Mucosa of gallbladder (tissue), 1 donor: Measurements from ENCODE around the gene HCK. TPM values are rescaled to one million over a fixed set of nuclear protein-coding genes. Genes with fewer than 3 reads are reported as not detected.

ENCODE experiments used
- DNase-seq: peaks from one replicate; pipeline ENCODE4 v3.0.0-alpha.2; 2020; ENCODE audit warnings: low spot score
- total RNA-seq: library from RNA; stranded (reverse); gene quantifications from one replicate; pipeline ENCODE4 v1.2.1, GENCODE V29; 2021
- donor health status: DM: no; HTN: no; CAD: no.

The HCK gene
- total RNA-seq = 11.7 TPM

DNA sequence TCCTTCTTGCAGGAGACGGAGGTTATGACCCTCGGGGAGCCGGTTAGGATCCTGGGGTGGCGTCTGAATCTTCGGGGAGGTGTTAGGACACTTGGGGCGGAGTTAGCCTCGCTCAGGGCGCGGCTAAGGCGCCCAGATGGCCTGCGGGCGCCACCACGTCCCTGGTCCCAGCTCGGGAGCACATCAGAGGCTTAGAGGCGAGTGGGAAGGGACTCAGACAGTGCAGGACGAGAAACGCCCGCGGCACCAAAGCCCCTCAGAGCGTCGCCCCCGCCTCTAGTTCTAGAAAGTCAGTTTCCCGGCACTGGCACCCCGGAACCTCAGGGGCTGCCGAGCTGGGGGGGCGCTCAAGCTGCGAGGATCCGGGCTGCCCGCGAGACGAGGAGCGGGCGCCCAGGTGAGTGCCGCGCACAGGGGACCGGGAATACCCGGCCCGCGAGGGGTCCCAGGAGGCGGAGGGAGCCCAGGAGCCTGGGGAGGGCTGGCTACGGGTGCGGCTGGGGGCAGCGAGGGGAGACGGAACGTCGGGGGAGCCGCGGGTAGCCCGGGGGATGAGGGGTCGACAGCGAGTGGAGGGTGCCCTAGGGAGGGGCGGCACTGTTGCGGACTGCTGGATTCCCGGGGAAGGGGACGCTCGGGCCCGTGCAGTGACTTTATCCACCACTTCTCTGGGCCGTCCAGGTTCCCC is at the start of gene HCK:
HCK (plus strand) TSS at position 153 of the 688 bp plus-strand sequence.
- no peak for DNase-seq

DNA sequence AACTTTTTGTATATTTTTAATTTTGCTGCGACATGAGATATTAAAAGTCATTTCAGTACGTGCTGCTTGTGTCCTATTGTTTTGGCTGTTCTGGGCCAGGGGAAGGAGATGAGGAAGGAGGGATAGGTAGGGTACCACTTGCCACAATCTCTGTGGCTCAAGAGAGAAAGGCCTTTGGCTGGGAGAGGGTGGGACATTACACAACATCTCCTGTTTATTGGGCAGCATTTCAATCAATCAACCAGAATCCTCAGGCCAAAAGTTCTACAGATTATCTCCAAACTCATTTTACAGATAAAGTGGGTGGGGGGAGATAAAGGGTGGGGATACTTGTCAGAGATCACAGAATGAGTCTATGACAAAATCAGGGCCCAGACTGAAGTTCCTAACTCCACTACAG is 48.7 kb upstream of the HCK start:
- no peak for DNase-seq

DNA sequence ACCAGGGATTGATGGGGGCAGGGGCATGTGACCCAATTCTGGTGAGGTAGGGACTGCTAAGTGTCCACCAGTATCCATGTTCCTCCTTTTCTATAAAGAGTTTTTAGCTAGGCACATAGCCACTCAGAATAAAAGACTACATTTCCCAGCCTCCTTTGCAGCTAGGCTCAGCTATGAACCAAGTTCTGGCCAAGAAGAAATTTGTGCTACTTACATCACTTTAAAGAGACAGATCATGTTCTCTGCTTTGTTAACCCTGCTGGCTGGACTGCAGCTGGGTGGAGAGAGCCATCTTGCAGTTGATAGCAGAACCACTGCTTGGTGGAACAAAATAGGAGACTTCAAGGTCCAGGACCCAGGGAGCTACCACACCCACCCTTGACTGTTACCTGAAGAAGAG is 47.1 kb upstream of the HCK start:
- no peak for DNase-seq

DNA sequence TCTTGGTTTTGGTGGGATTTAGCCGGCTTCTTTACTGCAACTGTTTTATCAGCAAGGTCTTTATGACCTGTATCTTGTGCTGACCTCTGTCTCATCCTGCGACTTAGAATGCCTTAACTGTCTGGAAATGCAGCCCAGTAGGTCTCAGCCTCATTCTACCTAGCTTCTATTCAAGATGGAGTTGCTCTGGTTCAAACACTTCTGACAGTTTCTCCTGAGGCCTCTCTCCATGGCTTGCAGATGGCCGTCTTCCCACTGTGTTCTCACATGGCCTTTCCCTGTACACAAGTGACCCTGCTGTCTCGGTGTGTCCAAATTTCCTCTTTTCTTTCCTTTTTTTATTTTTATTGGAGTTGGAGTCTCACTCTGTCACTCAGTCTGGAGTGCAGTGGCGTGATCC is 46.0 kb upstream of the HCK start:
- DNase-seq = no peak

DNA sequence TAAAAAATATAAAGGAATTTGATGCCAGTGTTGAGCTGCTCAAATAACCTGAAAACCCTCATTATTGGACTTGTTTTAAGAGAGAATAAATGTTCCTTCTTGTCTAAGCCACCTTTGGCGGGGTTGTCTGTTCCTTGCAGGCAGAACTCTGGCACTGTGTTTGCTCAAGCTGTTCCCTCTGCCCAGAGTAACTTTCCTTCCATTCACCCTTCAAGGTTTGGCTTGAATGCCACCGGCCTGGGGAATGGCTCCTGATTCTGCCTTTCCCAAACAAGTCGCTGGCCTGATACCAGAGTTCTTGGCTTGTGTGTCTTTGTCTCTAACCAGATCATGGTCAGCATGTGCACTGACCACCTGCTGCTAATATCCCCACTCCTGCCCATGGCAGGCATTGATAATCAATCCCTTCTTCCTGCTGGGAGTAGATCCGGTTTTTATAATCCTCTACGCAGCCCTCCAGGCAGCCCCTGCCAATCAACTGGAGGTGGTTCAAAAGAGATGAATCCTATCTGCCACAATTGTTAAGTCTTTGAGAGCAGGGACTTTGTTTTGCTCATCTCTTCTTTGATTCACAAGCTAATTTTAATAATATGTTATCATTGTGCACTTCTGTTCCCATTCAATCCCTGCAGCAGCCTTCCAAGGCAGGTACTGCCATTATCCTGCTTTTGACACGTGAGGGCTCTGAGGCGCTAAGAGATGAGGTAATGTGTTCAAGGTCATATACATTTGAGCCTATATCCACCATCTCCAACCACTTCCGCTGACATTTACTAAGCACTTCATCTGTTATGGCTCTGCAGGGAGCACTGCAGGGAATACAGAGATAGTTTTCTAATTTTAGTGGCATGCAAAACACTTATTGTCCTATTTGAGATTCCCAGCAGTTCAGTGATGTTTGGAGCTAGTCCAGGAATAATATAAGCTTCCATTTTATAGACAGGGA is 44.9 kb upstream of the HCK start:
- DNase-seq = no peak

DNA sequence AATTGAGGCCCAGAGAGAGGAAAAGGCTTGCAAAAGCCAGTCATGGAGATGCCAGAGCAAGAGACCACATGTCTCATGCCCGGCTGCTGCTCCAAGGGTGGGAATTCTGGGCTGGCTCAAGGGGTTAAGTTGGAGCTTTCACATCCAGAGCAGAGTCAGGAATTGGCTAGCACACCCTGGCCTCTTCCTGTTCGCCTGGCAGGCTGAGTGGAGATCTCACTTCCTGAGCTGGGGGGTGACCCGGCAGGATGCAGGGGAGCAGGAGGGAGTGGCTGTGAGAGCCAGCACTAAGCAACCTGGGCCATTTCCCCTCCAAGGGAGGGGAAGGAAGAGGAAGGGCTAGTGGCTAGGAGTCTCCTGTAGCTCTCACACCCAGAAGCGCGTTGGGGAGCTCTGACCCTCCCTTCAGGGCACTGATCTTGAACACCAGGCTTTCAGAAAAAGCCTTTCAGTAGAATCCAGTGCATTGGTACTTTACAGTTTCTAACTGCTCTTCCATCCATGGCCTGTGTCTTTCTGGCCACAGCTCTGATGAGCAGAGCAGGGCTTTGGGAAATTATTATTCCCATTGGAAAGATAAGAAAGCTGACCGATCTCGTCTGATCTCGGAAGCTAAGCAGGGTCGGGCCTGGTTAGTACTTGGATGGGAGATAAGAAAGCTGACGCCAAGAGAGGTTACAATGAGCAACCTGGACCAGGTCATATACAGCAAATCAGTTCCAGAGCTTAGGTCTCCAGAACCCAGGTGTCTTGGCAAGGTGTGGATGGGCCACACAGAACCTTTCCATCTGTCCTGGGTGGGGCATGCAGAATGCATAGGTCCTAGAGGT is 44.0 kb upstream of the HCK start:
- no peak for DNase-seq

DNA sequence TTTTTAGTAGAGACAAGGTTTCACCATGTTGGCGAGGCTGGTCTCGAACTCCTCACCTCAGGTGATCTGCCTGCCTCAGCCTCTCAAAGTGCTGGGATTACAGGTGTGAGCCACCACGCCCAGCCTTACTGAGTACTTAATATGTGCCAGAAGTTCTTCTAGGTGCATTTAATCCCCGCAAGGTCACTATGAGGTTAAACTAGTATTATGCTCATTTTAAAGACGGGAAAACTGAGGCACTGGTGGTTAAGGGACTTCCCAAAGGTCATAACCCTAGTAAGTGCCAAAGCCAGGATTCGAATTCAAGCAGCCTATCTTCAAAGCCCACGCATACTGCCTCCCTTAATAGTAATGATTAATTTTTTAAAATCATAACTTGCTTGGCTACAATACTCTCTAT is 42.5 kb upstream of the HCK start:
- DNase-seq = no peak

DNA sequence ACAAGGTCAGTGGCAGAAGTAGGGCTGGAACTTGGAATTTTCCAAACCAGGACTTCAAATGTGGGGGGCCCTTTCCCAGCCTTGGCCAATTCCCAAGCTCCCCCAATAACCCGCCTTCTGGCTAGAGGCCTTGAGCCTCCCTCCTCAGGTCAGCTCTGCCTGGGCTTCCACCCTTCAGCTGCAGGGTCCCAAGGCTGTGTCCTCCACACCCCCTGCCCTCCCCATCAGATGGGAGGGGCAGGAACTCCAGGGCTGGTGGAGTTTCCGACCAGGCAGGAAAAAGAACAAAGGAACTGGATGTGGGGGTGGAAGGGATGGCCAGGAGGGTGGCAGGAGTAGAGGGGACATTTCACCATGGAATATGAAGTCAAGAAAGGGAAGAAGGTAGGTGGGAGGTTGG is 41.9 kb upstream of the HCK start, which contains the start of gene CCM2L:
CCM2L (plus strand) TSS at position 338 of the 400 bp plus-strand sequence; CDS start at position 355, 17 bp downstream.
- no peak for DNase-seq

DNA sequence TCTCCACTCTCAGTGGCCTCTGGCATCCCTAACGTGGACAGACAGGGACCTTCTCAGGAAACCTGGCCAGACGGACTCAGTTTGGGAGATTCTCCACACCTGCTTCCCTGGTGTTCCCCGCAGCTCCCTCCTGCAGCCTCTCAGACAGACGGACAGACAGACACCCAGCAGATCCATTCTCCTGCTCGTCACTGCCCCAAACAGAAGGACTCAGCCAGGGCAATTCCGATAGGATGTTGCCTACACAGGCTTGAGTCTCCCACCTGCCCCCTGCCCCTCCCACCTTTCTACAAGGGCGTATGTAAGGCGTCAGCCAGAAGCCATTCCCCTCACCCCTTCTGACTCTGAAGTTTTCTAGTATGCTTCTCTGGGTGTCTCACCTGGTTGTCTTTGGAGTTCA is 41.4 kb upstream of the HCK start:
- no peak for DNase-seq

DNA sequence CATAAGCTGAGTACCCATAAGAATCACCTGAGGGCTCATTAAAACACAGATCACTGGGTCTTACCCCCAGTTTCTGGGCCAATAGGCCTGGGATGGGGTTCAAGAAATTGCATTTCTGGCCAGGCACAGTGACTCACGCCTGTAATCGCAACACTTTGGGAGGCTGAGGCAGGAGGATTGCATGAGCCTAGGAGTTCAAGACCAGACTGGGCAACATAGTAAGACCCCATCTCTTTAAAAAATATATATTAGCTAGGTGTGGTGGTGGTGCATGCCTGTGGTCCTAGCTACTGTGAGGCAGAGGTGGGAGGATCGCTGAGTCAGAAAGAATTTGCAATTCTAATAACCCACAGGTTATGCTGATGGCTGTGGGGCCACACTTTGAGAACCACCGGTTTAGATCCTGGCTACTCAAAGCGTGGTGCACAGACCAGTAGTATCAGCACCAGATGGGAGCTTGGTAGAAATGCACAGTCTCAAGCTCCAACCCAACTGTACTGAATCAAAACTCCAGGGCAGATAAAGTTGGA is 39.8 kb upstream of the HCK start:
- DNase-seq = no peak

DNA sequence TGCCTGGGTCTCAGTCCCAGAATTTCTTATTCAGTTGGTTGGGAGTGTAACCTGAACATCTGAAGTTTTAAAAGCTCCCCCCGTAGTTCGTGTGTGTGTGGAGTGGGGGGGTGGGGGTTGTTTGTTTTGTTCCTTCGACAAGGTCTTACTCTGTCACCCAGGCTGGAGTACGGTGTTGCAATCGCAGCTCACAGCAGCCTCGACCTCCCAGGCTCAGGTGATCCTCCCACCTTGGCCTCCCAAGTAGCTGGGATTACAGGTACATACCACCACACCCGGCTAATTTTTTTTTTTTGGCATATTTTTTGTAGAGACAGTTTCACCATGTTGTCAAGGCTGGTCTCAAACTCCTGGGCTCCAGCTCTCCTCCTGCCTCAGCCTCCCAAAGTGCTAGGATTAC is 38.7 kb upstream of the HCK start:
- DNase-seq = no peak

DNA sequence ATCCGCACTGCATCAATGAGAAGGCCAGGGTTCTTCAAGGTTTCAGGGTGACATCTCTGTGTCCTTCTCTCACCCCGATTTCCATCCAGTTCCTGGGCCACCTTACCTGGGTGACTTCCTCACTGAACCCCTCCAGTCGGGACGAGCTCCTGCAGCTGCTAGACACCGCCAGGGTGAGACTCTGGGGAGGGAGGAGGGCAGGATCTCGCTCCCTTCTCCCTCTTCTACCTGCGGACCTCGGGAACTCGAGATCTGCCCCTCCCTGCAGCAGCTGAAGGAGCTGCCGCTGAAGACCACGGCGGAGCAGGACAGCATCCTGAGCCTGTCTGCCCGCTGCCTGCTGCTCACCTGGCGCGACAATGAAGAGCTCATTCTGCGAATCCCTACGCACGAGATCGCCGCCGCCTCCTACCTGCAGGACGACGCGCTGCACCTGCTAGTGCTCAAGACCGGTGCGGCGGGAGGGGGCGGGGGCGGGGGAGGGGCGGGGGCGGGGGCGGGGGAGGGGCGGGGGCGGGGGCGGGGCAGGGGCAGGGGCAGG is 34.3 kb upstream of the HCK start:
- DNase-seq = peak; percentile 27

DNA sequence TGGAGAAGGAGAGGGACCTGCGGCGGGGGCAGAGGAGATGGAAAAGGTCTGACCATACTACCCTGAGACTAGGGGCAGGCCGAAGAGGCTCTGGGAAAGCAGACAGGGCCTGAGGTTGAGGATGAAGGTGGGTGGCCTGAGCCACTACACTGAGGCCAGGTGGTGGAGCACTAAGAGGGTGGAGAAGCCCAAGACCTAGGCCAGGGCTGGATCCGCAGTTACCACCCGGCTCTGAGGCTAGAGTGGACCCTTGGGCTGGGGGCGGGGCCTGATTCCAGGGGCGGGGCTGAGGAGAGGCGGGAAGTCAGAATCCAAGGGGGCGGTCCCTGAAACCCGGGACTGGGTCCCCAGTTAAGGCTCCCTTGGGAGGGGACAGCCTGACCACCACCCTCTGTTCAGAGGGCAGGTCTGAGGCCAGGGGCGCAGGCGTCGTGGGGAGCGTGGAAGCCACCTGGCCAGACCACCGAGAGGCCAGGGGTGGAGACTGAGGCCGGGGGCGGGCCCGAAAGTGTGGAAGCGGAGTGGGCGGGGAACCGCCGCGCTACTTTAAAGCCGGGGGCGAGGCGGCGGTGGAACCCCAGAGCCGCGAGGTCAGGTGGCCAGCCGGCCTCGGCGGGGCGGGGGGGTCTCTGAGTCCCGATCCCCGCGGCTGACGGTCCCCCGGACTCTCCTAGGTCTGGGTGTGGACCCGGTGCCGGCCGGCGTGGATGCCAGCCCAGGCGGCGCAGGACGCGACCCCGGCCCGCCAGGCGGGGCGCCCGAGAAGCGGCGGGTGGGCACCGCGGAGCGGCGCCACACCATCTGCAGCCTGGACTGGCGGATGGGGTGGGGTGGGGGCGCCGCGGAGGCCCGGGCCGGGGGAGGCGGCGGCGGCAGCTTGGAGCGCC is 33.5 kb upstream of the HCK start:
- peak; percentile 33 for DNase-seq

DNA sequence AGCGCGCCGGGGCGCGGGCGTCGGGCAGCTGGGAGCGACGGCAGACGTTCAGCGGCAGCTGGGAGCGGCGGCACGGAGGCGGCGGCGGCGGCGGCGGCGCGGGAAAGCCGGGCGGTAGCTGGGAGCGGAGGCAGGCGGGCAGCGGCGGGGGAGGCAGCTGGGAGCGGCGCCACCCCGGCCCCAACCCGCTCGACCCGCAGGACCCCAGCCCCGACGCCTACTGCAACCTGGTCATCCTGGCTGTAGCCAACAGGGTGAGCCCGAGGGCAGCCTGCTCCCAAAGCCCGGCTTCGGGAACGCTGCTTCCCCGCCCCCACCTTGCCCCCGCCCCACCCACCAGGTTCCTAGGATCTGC is 32.9 kb upstream of the HCK start:
- DNase-seq = no peak

DNA sequence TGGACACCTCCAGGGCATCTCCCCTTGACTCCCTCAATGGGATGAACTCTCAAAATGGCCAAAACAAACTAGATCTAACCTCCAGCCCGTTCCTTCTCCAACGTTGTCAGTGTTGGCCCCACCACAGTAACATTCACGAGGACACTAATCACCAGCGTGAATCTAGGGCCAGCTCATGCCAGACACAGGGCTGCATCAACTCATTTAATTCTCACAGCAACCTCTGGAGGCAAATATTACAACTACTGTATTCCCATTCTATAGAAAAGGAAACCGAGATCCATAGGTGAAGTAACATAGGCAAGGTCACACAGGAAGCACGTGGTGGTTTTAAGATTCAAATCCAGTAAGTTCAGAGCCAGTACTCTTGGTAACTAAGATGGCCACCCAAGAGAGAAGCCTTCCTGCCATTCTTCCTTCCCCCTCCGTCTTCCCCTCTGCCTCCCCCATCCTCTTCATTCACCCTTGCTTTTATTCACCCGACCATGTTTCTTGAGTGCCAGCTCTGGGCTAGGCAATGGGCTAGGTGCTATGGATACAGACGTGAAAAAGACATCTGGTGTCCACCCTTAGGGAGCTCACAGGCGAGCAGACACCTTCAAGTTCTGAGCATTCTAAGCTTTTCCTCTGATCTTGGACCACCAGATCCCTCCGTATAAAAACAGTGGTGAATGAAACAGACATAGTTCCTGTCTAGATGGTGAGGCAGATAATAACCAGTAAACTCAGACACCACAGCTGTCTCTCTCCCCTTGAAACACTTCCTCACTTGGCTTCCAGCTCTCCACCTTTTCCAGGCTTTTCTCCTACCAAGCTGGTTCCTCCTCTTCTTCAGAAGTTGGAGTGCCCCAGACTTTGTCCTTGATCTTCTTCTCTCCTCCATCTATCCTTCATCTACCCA is 32.2 kb upstream of the HCK start:
- no peak for DNase-seq

DNA sequence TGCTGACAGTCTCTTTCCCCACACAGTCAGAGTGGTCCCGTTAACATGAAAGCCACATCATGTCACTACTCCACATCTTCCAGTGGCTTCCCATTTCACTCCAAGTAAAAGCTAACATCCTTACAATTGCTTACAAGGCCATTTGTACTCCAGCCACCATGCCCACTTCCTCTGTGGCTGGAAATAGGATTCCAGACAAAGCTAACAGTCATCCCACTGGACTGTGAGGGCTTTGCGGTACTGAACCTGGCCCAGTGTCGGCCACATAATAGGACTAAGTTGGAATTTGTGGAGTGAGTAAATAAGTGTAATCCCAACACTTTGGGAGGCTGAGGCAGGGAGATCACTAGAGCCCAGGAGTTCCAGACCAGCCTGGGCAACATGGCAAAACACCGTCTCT is 31.0 kb upstream of the HCK start:
- DNase-seq = no peak

DNA sequence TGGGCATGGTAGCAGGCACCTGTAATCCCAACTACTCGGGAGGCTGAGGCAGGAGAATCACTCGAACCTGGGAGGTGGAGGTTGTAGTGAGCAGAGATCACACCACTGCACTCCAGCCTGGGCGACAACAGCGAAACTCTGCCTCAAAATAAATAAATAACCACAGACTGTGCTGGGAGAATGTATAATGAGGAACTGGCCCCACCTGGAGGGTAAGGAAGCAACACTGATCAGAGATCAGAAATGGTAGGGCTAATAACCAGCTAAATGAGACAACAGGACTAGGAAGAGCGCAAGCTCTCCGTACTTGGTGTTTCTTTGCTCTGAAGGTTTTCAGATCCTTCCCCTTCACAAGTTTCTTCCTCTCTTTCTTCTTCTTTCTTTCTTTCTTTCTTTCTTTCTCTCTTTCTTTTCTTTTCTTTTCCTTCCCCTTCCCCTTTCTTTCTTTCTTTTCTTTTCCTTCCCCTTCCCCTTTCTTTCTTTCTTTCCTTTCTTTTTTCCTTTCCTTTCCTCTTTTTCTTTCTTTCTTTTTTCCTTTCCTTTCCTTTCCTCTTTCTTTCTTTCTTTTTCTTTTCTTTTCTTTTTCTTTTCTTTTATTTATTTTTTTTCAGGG is 27.3 kb upstream of the HCK start:
- DNase-seq = no peak

DNA sequence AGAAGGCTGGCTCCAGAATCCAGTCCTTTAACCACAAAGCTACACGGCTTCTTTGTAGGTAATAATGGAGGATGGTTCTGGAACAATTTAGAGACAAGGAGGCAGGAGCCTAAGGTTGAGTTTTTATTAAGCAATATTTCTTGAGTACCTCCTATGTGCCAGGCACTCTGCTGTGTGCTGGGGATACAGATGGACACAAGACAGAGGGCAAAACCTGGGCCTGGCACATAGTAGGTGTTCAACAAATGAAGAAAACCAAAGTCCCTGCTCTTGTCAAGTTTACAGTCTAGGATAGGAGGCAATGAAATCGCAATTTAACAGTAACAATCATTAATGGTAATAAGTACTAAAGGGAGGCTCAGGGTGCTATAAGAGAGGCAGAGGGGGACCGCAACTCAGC is 24.4 kb upstream of the HCK start:
- DNase-seq = no peak
